SU-DHL-6 (cell line): ENCODE measurements around the gene RAPSN.

ENCODE experiments used
- CTCF ChIP-seq: fragments of 200-600 bp; sonication (generic); IDR thresholded peaks from one replicate; pipeline ENCODE4 v1.5.1; 2017; ENCODE audit warnings: antibody characterized with exemption, mild to moderate bottlenecking, low read length, moderate library complexity; ENCODE audit not compliant: insufficient read depth, poor library complexity, severe bottlenecking
- EZH2phosphoT487 ChIP-seq: fragments of 200-600 bp; sonication (generic), shearing (Covaris generic); conservative IDR thresholded peaks from 2 replicates; pipeline ENCODE4 v1.6.1; 2018; ENCODE audit warnings: mild to moderate bottlenecking, antibody characterized with exemption, low read length, moderate library complexity, mixed read lengths

DNA sequence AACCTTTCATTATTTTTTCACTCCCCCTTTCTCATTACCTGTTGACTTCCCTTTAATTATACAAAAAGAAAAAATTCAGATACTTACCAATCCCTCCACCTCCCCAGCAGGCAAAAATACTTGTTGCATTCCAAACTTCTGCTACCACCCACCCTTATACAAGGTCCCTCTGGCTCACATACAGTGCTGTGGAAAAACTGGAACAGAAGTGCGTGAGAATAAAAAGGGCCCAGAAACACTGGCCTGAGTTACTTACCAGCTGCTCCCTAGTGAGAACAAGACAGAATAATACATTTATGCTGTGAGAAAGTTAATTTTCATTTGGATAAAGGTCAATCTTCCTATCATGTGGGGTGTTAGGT is 46.9 kb upstream of the RAPSN start:
- TF ChIP-seq EZH2phosphoT487 (no peak), CTCF (no peak)
